GM21576 (cell line): Measurements from ENCODE around the gene ADIPOR2.
A peak's percentile ranks its signal among the peaks of the same experiment; 100 is the strongest.

Experiments used
- ATAC-seq: cut with Tn5 transposase; IDR thresholded peaks from one replicate; pipeline ENCODE4 v1.9.1; 2021; ENCODE audit warnings: mild to moderate bottlenecking, moderate library complexity; ENCODE audit not compliant: unreplicated experiment

ADIPOR2 gene

GRCh38 chr12:1690578-1691122 lies at the start of gene ADIPOR2:
Gene ADIPOR2, plus strand, starts transcription at chr12:1691070. Its CDS starts 63,274 bp downstream, at chr12:1754344.
- peak; percentile 95 for ATAC-seq

GRCh38 chr12:1642513-1642912 lies 48.4 kb upstream of the ADIPOR2 start:
- no peak for ATAC-seq

DNA sequence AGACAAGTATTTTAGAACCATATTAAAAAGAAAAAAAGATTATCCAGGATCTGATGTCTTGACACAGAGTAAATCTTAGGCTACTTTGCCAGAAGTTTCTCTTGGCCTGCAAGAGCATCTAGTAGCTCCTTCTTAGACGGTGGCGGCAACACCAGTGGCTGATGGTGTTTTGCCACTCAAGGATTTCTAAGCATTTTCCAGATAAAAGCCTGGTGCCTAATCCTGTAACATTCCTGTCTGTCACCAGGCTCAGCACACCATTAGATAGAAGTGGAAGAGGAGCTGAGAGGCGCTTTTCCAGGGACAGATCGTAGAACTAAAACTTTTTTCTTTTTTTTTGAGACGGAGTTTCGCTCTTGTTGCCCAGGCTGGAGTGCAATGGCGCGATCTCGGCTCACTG lies 47.8 kb upstream of the ADIPOR2 start:
- no peak for ATAC-seq

GRCh38 chr12:1643905-1644533 lies 46.9 kb upstream of the ADIPOR2 start:
- no peak for ATAC-seq

DNA sequence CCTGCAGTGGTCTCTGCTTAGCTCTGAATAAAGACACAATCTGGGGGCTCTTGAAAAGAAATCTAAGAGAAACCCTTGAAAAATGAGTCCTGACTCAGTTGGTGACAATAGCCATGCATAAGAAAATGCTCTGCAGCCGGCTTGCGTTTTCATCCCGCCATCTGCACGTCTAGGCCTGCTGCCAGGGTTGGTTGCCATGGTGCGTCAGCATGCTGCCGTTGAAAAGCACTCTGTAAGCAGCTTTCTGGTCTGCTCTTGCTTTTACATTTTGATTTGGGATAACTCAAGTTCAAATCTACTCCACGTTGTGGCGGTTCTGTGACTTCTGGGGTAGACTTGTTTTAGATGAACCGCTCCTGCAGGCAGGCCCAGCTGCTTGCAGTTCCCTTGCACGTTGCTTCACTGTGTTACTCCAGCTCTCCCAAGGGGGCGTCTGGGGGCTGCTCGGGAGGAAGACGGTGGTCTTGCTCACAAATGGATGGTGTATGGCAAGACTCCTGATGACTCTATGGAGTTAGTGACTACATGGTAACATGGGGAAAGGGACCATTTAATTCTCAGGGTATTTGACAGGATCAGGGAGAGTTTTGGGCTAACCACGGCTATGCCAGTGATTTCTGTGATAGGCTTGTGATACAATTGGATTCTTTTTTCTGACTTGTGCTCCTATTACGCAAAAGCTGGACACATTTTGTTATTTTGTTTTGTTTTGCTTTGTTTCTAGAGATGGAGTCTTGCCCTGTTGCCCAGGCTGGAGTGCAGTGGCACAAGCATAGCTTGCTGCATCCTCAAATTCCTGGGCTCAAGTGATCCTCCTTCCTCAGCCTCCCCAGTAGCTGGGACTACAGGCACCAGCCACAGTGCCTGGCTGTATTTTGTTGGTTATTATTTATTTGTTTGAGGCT lies 46.1 kb upstream of the ADIPOR2 start:
- no peak for ATAC-seq

DNA sequence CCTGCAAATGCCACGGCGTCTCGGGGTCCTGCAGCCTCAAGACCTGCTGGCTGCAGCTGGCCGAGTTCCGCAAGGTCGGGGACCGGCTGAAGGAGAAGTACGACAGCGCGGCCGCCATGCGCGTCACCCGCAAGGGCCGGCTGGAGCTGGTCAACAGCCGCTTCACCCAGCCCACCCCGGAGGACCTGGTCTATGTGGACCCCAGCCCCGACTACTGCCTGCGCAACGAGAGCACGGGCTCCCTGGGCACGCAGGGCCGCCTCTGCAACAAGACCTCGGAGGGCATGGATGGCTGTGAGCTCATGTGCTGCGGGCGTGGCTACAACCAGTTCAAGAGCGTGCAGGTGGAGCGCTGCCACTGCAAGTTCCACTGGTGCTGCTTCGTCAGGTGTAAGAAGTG lies 45.1 kb upstream of the ADIPOR2 start:
- no peak for ATAC-seq

DNA sequence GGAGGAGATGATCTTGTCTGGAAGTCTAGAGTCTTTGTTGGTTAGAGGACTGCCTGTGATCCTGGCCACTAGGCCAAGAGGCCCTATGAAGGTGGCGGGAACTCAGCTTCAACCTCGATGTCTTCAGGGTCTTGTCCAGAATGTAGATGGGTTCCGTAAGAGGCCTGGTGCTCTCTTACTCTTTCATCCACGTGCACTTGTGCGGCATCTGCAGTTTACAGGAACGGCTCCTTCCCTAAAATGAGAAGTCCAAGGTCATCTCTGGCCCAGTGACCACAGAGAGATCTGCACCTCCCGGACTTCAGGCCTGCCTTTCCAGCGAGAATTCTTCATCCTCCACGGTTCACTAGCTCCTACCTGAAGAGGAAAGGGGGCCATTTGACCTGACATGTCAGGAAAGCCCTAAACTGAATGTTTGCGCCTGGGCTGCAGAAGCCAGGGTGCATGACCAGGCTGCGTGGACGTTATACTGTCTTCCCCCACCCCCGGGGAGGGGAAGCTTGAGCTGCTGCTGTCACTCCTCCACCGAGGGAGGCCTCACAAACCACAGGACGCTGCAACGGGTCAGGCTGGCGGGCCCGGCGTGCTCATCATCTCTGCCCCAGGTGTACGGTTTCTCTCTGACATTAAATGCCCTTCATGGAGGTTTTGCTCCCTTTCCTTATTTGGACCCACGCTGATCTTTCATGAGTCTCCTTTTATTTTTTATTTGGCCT lies 44.1 kb upstream of the ADIPOR2 start:
- no peak for ATAC-seq

DNA sequence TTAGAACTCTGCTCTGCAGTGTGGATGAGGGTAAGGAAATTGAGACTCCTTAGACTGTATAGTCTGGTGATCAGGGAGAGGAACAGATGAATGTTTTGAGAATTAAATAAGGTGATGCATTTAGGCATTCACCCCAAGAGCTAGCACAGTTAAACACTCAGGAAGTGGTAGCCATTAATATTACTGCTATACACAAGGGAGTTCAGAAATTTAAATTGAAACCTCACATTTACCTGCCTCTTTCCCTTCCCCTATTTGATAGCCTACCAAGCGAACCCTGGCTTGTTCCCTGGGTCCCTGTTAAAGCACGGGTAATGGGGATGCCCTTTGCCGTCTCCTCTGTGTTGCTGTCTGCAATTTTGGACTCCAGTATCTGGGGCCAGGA lies 43.6 kb upstream of the ADIPOR2 start:
- ATAC-seq: no peak

GRCh38 chr12:1650260-1650977 lies 40.5 kb upstream of the ADIPOR2 start:
- no peak for ATAC-seq

DNA sequence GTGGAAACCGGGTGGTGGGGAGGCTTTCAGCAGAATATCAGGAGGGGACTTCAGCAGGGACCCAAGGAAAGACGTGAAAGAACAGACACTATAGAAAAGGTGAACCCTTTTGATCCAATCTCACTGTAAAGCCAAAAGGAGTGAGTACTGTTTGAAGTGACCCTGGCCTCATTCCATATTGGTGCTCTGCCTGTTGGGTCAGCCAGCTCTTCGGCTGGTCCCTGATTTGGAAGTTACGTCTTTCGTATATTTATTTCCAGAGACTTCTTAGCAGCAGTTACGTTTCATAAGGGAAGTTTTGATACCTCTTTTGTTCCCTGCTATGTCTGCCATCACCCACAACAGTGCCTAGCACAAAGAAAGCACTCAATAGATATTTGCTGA lies 39.9 kb upstream of the ADIPOR2 start:
- ATAC-seq: no peak

DNA sequence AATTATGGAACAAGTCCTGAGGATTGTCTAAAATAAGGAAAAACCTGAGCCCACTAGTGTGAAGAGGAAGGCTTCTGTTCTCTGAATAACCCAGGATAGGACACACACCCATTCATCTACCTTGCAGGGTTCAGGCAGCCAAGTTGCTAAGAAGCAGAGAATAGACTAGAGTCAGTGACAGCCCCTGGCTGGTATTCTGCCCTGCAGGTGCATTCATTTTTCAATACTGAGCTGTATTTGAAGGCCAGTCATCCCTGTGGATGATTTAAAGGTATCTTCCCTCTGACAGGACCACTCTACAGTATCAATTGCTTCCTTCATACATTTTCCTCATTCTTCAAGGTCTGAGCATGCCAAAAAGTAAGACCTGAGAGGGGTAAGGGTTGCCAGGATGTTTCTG lies 38.9 kb upstream of the ADIPOR2 start:
- ATAC-seq: no peak

DNA sequence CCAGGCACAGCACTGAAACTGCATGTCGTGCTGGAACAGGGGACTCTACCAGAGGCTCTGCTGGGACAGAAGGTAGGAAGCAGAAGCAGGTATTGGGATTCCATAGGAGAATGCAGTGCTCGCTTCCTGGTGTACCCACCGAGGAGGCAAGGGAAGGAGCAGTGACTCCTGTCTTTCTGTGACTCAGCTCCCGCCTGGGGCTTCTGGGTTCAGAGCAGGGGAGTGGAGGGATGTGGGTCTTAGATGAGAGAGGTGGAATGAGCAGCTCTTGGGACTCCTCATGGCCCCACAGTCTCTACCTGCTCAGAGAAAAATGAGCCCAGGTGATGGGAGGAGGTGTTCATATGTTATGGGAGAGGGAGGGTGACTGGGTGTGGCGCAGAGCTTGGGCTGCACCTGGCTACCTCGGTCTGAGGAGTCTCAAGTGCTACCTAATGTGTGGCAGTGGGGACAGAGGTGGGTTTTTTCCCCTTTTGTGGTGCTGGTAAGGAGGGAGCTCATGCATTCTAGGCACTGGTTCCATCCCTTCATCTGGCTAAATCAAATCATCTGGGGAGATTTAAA lies 35.6 kb upstream of the ADIPOR2 start:
- ATAC-seq: no peak

DNA sequence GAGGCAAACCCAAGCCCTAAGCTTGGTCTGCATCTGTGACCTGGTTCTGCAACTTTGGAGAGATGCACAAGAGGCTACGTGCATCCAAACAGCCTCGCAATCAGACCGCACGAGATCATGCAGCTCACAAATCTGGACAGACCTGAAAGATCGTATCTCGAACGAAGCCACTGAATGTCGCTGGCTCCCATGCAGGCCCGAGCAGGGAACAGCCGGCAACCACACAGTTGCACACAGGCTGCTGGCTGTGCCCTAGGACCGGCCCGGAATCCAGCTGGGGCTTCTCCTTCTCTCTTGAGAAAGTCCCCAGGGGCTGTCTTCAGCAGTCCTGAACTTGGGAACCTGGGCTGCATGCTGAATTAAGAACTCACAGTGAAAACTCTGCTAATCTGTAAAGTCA lies 34.0 kb upstream of the ADIPOR2 start:
- ATAC-seq: no peak

DNA sequence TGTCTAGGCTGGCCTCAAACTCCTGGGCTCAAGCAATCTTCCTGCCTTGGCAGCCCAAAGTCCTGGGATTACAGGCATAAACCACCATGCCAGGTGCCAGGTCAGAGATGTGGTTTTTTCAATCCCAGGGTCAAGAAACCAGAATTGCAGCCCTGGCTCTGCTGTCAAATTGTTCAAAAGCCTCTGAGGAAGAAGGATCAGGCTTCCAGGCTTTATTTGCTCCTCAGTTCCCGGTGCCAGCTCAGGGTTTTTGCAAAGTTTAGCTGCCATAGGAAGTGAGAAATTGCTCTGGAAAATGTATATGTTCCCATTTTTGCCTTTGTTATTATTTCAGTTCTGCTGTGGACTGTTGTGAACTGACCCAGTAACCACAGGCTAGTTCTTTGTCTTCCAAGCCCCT lies 33.2 kb upstream of the ADIPOR2 start:
- ATAC-seq: no peak

GRCh38 chr12:1660304-1661187 lies 30.3 kb upstream of the ADIPOR2 start:
- ATAC-seq: no peak

GRCh38 chr12:1661553-1662335 lies 29.1 kb upstream of the ADIPOR2 start:
- ATAC-seq: peak; percentile 74

- no peak for ATAC-seq
These were observed 28.0 kb upstream of the ADIPOR2 start for GRCh38 chr12:1662761-1663439.

- no peak for ATAC-seq
These were observed 27.3 kb upstream of the ADIPOR2 start for GRCh38 chr12:1663440-1664132.
